Erythroblast (primary cell): Measurements from ENCODE around the gene HAUS5.
"Not testable (repeated sequence)": the region's sequence is repeated elsewhere in the genome, so short reads cannot be mapped to it uniquely, and the experiment has no call there.

ENCODE experiments used
- DNase-seq, 2 experiments: peaks; one replicate each; lab custom pipeline; 2025; lab: John Stamatoyannopoulos, UW
- GATA1 ChIP-seq: IDR thresholded peaks from 2 replicates; pipeline ENCODE4 v1.6.1; 2011; ENCODE audit warnings: low read depth, mild to moderate bottlenecking, control low read depth, low read length, moderate library complexity
- POLR2A ChIP-seq: IDR thresholded peaks from 2 replicates; pipeline ENCODE4 v1.6.1; 2011; ENCODE audit warnings: mild to moderate bottlenecking, low read length

HAUS5 gene

GRCh38 chr19:35612559-35613321 lies at the start of gene HAUS5:
Gene HAUS5 (plus strand): TSS chr19:35612735. CDS start chr19:35612795, 60 bp downstream.
- TF ChIP-seq GATA1: no peak
- peak; percentile 85 for TF ChIP-seq POLR2A
- peak; percentile 96 to 98 for DNase-seq

GRCh38 chr19:35562776-35563175 lies 49.8 kb upstream of the HAUS5 start:
- no peak for TF ChIP-seq POLR2A
- no peak for TF ChIP-seq GATA1
- DNase-seq: no peak

- DNase-seq: no peak
- TF ChIP-seq GATA1: no peak
- no peak for TF ChIP-seq POLR2A
These were observed 49.2 kb upstream of the HAUS5 start, which contains the start of gene ATP4A for GRCh38 chr19:35563207-35563829. Gene ATP4A (minus strand): TSS chr19:35563658. CDS start chr19:35563629, 29 bp downstream.

GRCh38 chr19:35565016-35565856 lies 47.3 kb upstream of the HAUS5 start:
- no peak for TF ChIP-seq GATA1
- DNase-seq: no peak

GRCh38 chr19:35566738-35567137 lies 45.8 kb upstream of the HAUS5 start:
- DNase-seq: no peak
- TF ChIP-seq GATA1 (no peak), POLR2A (no peak)

- TF ChIP-seq POLR2A (no peak), GATA1 (no peak)
These were observed 43.2 kb upstream of the HAUS5 start for GRCh38 chr19:35569281-35569781.

GRCh38 chr19:35571406-35571965 lies 41.0 kb upstream of the HAUS5 start:
- no peak for DNase-seq
- TF ChIP-seq POLR2A: no peak
- no peak for TF ChIP-seq GATA1

More at GRCh38 chr19:35569281-35569781, 43.2 kb upstream of the HAUS5 start:
- DNase-seq: no peak

GRCh38 chr19:35577918-35578317 lies 34.6 kb upstream of the HAUS5 start:
- no peak for DNase-seq
- TF ChIP-seq GATA1: no peak
- no peak for TF ChIP-seq POLR2A

- no peak for DNase-seq
- TF ChIP-seq POLR2A (no peak), GATA1 (no peak)
These were observed 33.8 kb upstream of the HAUS5 start for GRCh38 chr19:35578707-35579106.

- DNase-seq: no peak
- TF ChIP-seq GATA1 (no peak), POLR2A (no peak)
These were observed 29.8 kb upstream of the HAUS5 start for GRCh38 chr19:35582760-35583159.

GRCh38 chr19:35585848-35586247 lies 26.7 kb upstream of the HAUS5 start, which contains the start of gene PMIS2:
Gene PMIS2 (plus strand): TSS chr19:35586173. CDS start chr19:35586260, 87 bp downstream.
- DNase-seq: peak; percentile 25 to 31
- TF ChIP-seq POLR2A (no peak), GATA1 (no peak)

GRCh38 chr19:35587321-35587720 lies 25.2 kb upstream of the HAUS5 start:
- TF ChIP-seq GATA1 (no peak), POLR2A (no peak)
- DNase-seq: no peak

GRCh38 chr19:35590875-35591274 lies 21.7 kb upstream of the HAUS5 start:
- DNase-seq: no peak
- no peak for TF ChIP-seq GATA1
- TF ChIP-seq POLR2A: no peak

GRCh38 chr19:35592226-35592625 lies 20.3 kb upstream of the HAUS5 start:
- DNase-seq: peak; percentile 49 to 63
- TF ChIP-seq GATA1: no peak
- TF ChIP-seq POLR2A: no peak

GRCh38 chr19:35595026-35595425 lies 17.5 kb upstream of the HAUS5 start:
- not testable (repeated sequence) for DNase-seq
